NOMO-1 treated with DMSO at 0.1 percent for 48 hours (cell line): ENCODE measurements around the gene VAC14.

ENCODE experiments used
- DNase-seq: peaks from one replicate; lab custom pipeline; 2025; ENCODE audit not compliant: unreplicated experiment; lab: John Stamatoyannopoulos, UW

Gene VAC14

GRCh38 chr16:70786020-70786755, 14.8 kb downstream of the VAC14 start:
- no peak for DNase-seq

GRCh38 chr16:70784692-70785555, 16.0 kb downstream of the VAC14 start:
- no peak for DNase-seq

- DNase-seq, result no peak
Measured at GRCh38 chr16:70782237-70782636, 18.7 kb downstream of the VAC14 start.

- DNase-seq, result no peak
Measured at GRCh38 chr16:70781800-70782199, 19.2 kb downstream of the VAC14 start.

GRCh38 chr16:70780546-70780945, 20.4 kb downstream of the VAC14 start:
- no peak for DNase-seq

GRCh38 chr16:70779361-70779760, 21.6 kb downstream of the VAC14 start:
- DNase-seq, result no peak

GRCh38 chr16:70778901-70779309, 22.1 kb downstream of the VAC14 start:
- DNase-seq, result no peak

- DNase-seq, result no peak
Measured at GRCh38 chr16:70777973-70778406, 23.0 kb downstream of the VAC14 start.

GRCh38 chr16:70777496-70777895, 23.5 kb downstream of the VAC14 start:
- no peak for DNase-seq

GRCh38 chr16:70775399-70775798, 25.6 kb downstream of the VAC14 start:
- DNase-seq, result no peak

GRCh38 chr16:70774261-70774660, 26.7 kb downstream of the VAC14 start:
- no peak for DNase-seq

GRCh38 chr16:70772493-70772892, 28.5 kb downstream of the VAC14 start:
- DNase-seq, result no peak

GRCh38 chr16:70770626-70771552, 30.1 kb downstream of the VAC14 start:
- peak; percentile 19 for DNase-seq

GRCh38 chr16:70770291-70770625, 30.7 kb downstream of the VAC14 start:
- DNase-seq, result no peak

GRCh38 chr16:70769761-70770160, 31.2 kb downstream of the VAC14 start:
- no peak for DNase-seq

- no peak for DNase-seq
Measured at GRCh38 chr16:70769131-70769530, 31.8 kb downstream of the VAC14 start.

GRCh38 chr16:70768203-70768580, 32.8 kb downstream of the VAC14 start:
- DNase-seq, result no peak

GRCh38 chr16:70767377-70768202, 33.4 kb downstream of the VAC14 start:
- DNase-seq, result no peak

- DNase-seq, result no peak
Measured at GRCh38 chr16:70766658-70767057, 34.3 kb downstream of the VAC14 start.

GRCh38 chr16:70766176-70766575, 34.8 kb downstream of the VAC14 start:
- no peak for DNase-seq
